ENCODE results near the gene ADAM22.

Gene ADAM22, protein sequence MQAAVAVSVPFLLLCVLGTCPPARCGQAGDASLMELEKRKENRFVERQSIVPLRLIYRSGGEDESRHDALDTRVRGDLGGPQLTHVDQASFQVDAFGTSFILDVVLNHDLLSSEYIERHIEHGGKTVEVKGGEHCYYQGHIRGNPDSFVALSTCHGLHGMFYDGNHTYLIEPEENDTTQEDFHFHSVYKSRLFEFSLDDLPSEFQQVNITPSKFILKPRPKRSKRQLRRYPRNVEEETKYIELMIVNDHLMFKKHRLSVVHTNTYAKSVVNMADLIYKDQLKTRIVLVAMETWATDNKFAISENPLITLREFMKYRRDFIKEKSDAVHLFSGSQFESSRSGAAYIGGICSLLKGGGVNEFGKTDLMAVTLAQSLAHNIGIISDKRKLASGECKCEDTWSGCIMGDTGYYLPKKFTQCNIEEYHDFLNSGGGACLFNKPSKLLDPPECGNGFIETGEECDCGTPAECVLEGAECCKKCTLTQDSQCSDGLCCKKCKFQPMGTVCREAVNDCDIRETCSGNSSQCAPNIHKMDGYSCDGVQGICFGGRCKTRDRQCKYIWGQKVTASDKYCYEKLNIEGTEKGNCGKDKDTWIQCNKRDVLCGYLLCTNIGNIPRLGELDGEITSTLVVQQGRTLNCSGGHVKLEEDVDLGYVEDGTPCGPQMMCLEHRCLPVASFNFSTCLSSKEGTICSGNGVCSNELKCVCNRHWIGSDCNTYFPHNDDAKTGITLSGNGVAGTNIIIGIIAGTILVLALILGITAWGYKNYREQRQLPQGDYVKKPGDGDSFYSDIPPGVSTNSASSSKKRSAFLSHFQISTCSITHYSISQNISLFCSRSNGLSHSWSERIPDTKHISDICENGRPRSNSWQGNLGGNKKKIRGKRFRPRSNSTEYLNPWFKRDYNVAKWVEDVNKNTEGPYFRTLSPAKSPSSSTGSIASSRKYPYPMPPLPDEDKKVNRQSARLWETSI

DNA sequence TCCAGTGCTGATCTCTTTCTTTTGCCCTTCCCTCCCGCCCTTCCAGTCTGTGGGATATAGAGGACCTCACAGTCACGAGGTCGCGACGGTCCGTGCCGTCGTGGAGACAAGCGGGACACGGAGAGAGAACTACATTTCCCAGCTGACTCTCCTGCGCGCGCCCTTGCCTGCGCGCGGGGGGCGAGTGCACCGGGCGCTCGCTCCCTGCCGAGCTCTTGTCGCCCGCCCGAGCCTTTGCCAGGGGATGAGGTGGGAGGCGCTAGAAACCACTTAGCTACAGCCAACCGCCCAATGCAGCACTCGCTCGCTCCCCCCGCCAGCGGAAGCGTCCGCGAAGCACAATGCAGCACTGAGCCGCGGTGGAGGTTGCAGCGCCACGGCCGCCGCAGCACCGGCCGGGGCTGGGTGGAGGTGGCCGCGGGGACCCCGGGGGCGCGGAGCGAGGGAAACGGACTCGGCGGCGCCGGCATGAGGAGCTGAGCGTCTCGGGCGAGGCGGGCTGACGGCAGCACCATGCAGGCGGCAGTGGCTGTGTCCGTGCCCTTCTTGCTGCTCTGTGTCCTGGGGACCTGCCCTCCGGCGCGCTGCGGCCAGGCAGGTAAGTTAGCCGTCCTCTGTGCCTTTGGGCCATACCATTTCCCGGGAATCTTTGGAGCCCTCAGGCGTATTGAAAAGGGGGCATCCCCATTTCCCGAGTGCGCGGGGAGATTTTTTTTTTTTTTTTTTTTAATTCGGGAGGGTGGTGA lies at the start of gene ADAM22:
Gene ADAM22 (plus strand): TSS at position 299 of the 746 bp plus-strand sequence. CDS start 215 bp downstream, at position 514.
- TF ChIP-seq, protein P1, sequence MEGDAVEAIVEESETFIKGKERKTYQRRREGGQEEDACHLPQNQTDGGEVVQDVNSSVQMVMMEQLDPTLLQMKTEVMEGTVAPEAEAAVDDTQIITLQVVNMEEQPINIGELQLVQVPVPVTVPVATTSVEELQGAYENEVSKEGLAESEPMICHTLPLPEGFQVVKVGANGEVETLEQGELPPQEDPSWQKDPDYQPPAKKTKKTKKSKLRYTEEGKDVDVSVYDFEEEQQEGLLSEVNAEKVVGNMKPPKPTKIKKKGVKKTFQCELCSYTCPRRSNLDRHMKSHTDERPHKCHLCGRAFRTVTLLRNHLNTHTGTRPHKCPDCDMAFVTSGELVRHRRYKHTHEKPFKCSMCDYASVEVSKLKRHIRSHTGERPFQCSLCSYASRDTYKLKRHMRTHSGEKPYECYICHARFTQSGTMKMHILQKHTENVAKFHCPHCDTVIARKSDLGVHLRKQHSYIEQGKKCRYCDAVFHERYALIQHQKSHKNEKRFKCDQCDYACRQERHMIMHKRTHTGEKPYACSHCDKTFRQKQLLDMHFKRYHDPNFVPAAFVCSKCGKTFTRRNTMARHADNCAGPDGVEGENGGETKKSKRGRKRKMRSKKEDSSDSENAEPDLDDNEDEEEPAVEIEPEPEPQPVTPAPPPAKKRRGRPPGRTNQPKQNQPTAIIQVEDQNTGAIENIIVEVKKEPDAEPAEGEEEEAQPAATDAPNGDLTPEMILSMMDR (IDR thresholded peaks at IDR 0.05; ENCODE audit: poor library complexity, severe bottlenecking), result no peak
- ATAC-seq (ENCODE audit: low read depth), result peak; percentile 93
- H3K36me3 ChIP-seq (ENCODE audit: low read depth), result no peaks in the 10 kb centered on the region
- H3K4me1 ChIP-seq (ENCODE audit: insufficient read depth, poor library complexity, severe bottlenecking), result no peaks in the 10 kb centered on the region
- no peak within 1 kb of the TSS for H3K27ac ChIP-seq (ENCODE audit: poor library complexity, severe bottlenecking)
- peak; percentile 80 for DNase-seq (ENCODE audit: low spot score)
- peak within 1 kb of the TSS; percentile 65 for H3K4me3 ChIP-seq (ENCODE audit: severe bottlenecking)
- no peaks in the 10 kb centered on the region for H3K9me3 ChIP-seq (ENCODE audit: severe bottlenecking)
- H3K27me3 ChIP-seq (ENCODE audit: insufficient read depth, poor library complexity, severe bottlenecking), result peaks cover 22% of the 10 kb centered on the region

- H3K4me3 ChIP-seq (ENCODE audit: severe bottlenecking), result no peak overlapping the region
- ATAC-seq (ENCODE audit: low read depth), result no peak
- DNase-seq (ENCODE audit: low spot score), result no peak
- TF ChIP-seq, protein P1 (IDR thresholded peaks at IDR 0.05; ENCODE audit: poor library complexity, severe bottlenecking), result no peak
- H3K4me1 ChIP-seq (ENCODE audit: insufficient read depth, poor library complexity, severe bottlenecking), result no peaks in the 10 kb centered on the region
- H3K9me3 ChIP-seq (ENCODE audit: severe bottlenecking), result no peaks in the 10 kb centered on the region
- no peak overlapping the region for H3K27ac ChIP-seq (ENCODE audit: poor library complexity, severe bottlenecking)
- no peaks in the 10 kb centered on the region for H3K27me3 ChIP-seq (ENCODE audit: insufficient read depth, poor library complexity, severe bottlenecking)
- peaks cover 95% of the 10 kb centered on the region for H3K36me3 ChIP-seq (ENCODE audit: low read depth)
These were observed 49.0 kb upstream of the ADAM22 start for GRCh38 chr7:87885018-87885417.

DNA sequence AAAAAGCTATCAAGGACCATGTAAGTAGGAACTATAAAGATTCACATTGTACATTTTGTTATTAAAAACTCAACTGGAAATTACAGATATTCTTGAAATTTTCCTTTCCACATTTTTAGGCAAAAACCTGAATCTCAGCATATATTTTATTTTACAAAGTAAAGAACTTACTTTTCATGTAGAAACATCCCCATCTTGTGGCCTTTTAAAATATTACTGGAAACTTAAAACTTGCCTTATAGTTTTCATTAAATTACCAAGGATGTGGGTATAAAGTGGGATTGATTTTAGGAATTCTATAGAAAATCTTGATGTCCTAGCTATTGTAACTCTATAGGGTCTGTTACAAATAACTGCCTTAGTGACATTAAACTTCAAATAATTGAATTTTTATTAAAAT lies 47.2 kb upstream of the ADAM22 start:
- no peaks in the 10 kb centered on the region for H3K4me1 ChIP-seq (ENCODE audit: insufficient read depth, poor library complexity, severe bottlenecking)
- no peak for ATAC-seq (ENCODE audit: low read depth)
- peaks cover 91% of the 10 kb centered on the region for H3K36me3 ChIP-seq (ENCODE audit: low read depth)
- H3K4me3 ChIP-seq (ENCODE audit: severe bottlenecking), result no peak overlapping the region
- H3K9me3 ChIP-seq (ENCODE audit: severe bottlenecking), result peaks cover 2% of the 10 kb centered on the region
- no peak for DNase-seq (ENCODE audit: low spot score)
- H3K27me3 ChIP-seq (ENCODE audit: insufficient read depth, poor library complexity, severe bottlenecking), result no peaks in the 10 kb centered on the region
- H3K27ac ChIP-seq (ENCODE audit: poor library complexity, severe bottlenecking), result no peak overlapping the region
- TF ChIP-seq, protein P1 (IDR thresholded peaks at IDR 0.05; ENCODE audit: poor library complexity, severe bottlenecking), result peak; percentile 63

DNA sequence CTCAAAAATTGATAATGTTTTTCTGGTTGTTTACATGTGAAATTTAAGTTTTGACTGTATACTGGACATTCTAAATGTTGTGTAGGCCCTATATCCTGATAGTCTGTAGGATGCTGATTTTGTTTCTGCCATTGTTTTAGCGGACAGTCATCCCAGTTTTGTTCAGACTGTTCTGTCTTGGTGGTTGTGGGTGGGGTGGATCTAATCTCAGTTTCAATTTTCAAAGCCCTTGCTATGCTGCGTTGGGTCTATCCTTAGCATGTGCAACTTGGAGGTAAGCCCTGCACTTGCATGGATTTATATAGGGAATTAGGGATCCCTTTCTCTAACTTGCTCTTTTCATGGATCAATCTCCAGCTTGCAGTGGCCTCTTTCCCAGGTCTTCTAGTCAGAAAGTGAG lies 38.7 kb upstream of the ADAM22 start:
- ATAC-seq (ENCODE audit: low read depth) (no peak), DNase-seq (ENCODE audit: low spot score) (no peak)
- peaks cover 2% of the 10 kb centered on the region for H3K9me3 ChIP-seq (ENCODE audit: severe bottlenecking)
- no peaks in the 10 kb centered on the region for H3K4me1 ChIP-seq (ENCODE audit: insufficient read depth, poor library complexity, severe bottlenecking)
- no peak overlapping the region for H3K27ac ChIP-seq (ENCODE audit: poor library complexity, severe bottlenecking)
- no peaks in the 10 kb centered on the region for H3K27me3 ChIP-seq (ENCODE audit: insufficient read depth, poor library complexity, severe bottlenecking)
- TF ChIP-seq, protein P1 (IDR thresholded peaks at IDR 0.05; ENCODE audit: poor library complexity, severe bottlenecking), result no peak
- H3K36me3 ChIP-seq (ENCODE audit: low read depth), result peaks cover 89% of the 10 kb centered on the region
- H3K4me3 ChIP-seq (ENCODE audit: severe bottlenecking), result no peak overlapping the region
